SH-SY5Y (cell line): Measurements from ENCODE around the gene FZR1.

Experiments
- GATA2 ChIP-seq: IDR thresholded peaks from 2 replicates; pipeline ENCODE4 v1.6.1; 2011; ENCODE audit warnings: mild to moderate bottlenecking, low read depth, low read length
- GATA3 ChIP-seq: IDR thresholded peaks from 2 replicates; pipeline ENCODE4 v1.6.1; 2011; ENCODE audit warnings: low read depth, mild to moderate bottlenecking, low read length, moderate library complexity

DNA sequence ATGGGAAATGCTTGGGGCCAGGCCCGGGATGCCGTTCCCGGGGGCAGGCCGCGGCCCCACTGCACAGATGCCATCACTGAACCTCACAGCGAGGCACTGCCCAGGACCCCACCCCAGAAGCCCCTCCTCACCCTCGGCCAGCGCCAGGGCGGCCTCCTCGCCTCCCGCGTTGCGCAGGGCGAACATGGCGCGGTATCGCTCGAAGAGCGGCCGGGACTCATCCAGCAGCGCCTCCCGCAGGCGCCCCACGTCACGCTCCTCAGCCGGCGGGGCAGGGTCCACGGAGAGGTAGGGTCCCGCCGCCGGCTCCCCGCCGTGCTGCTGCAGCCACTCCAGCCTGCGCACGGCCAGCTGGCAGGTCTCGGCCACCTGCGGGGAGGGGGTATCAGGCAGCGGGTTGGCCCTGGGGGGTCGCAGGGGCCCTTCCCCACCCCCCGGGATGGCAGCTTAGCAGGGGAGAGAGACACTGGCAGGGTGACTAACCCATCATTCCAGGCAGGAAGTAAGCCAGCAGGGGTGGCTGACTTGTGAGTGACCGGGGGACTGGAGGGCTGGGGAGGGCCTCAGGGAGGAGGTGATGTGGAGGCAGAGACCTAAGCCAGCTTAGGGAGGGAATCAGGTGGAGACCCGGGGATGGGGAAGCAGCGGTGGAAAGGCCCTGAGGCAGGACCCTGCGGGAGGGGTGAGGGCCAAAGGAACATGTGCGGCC, 13.8 kb upstream of the FZR1 start:
- no peak for TF ChIP-seq GATA2
- TF ChIP-seq GATA3 = no peak
